Esophagus squamous epithelium (tissue), 4 donors: ENCODE results near the gene TRPM1.

Experiments
- POLR2A ChIP-seq, 4 donors: fragments of 450-650 bp; IDR thresholded peaks; one replicate each; pipeline ENCODE4 v1.6.1; 2017; ENCODE audit warnings: antibody characterized with exemption in 4 of 4, mild to moderate bottlenecking in 4 of 4, moderate library complexity in 3 of 4
- TF ChIP-seq, protein P1 (sequence below), 6 experiments: fragments of 450-650 bp in 4 of 6; fragments of 200-600 bp in 2 of 6; sonication (generic) in 2 of 6; IDR thresholded peaks; one replicate each; pipeline ENCODE4 v1.5.1; 2016 to 2019; ENCODE audit warnings: antibody characterized with exemption in 6 of 6, mild to moderate bottlenecking in 4 of 6, moderate library complexity in 4 of 6

DNA sequence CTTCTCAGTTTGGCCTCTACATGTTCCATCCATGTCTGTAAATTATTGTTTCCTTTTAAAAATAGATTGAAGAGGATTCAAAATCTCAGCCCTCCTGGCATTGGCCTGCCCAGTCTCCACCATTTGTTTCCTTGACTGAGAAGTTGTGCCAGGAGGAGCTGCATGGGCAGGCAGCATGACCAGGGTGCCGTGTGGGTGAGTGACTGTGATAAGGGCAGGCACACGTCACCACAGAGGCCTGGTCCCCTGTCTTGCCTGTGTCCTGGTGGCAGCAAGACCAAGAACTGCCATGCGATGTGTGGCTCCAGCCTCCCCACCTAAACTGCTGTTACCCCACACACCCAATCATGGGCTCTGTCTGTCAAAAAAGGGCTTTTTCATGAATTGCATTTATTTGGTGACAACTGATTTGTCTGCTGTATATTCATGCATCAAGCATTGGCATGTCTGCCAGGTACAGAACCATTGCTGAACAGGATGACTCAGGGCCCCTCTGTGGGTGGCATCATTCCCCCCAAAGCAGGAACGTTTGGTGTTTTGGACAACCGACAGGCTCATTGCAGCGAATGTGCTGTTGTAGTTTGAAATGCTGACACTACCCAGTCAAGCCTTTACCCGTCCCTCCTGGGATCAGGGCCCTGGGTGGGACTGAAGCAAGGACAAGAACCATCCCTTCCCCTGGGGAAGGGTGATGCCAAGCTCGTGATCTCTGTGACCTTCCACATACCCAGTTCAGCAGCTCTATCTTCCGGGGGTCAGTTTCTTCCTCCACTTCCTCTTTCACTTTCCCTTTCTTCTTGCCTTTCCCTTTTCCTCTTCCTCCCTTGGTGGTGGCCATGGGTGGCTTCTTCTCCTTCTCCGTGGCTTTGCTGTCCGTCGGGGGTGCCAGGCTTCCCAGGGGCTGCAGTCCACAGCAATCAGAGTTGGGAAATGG, 51.6 kb downstream of the TRPM1 start:
- TF ChIP-seq, protein P1, sequence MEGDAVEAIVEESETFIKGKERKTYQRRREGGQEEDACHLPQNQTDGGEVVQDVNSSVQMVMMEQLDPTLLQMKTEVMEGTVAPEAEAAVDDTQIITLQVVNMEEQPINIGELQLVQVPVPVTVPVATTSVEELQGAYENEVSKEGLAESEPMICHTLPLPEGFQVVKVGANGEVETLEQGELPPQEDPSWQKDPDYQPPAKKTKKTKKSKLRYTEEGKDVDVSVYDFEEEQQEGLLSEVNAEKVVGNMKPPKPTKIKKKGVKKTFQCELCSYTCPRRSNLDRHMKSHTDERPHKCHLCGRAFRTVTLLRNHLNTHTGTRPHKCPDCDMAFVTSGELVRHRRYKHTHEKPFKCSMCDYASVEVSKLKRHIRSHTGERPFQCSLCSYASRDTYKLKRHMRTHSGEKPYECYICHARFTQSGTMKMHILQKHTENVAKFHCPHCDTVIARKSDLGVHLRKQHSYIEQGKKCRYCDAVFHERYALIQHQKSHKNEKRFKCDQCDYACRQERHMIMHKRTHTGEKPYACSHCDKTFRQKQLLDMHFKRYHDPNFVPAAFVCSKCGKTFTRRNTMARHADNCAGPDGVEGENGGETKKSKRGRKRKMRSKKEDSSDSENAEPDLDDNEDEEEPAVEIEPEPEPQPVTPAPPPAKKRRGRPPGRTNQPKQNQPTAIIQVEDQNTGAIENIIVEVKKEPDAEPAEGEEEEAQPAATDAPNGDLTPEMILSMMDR (IDR thresholded peaks at IDR 0.05) = no peak
- TF ChIP-seq POLR2A (IDR thresholded peaks at IDR 0.05) = no peak
